ENCODE data around the gene ALDH3A1. TPM values are rescaled to one million over a fixed set of nuclear protein-coding genes. Genes with fewer than 3 reads are reported as not detected.

ALDH3A1 gene
- total RNA-seq, 2 experiments from 2014 or later, result not detected

DNA sequence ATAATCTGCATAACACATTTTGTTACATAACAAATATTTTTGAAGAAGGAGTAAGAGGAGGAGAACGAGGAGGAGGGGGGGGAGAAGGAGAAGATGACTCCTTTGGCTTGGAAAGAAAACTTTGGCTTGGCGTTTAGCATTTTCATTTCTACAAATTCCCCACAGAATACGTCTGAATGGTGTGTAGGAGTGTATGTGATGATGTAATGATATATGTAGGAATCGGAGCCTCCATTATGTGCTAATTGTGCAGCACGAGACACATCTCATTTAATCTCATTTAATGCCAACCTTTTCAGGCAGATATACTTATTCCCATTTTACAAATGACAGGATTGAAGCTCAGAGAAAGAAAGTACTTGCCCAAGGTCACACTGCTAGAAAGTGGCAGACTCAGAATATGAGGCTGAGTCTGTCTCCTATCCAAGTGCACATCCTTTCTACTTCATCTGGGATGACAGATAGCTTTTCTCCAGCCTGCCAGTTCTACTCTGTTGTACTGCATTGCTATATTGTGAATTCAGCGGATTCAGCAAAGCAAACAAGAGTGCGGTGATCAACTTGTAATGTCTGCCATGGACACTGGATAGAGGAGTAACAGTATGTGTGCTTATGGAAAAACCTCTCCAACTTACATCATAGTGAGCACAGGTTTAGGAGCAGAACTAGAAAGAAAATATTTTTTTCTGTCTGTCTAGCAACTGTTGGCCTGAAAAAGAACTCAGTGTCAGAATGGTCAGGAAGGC lies 21.3 kb downstream of the ALDH3A1 start:
- POLR2A ChIA-PET, result no interaction called here
- H3K9me3 Mint-ChIP-seq, result no peaks in the 10 kb centered on the region
- no peaks in the 10 kb centered on the region for H3K27me3 Mint-ChIP-seq
- H3K27ac Mint-ChIP-seq, result peak overlapping the region; percentile 3
- intact Hi-C loops (cut with DNase I, micrococcal nuclease), result no loop called here
- H3K9me3 ChIP-seq (ENCODE audit: control insufficient read depth in 1 of 2, insufficient read depth in 1 of 2, low read length in 2 of 2), result no peaks in the 10 kb centered on the region
- H3K4me1 ChIP-seq (ENCODE audit: insufficient read depth, low read length), result peaks cover 28% of the 10 kb centered on the region
- H3K36me3 ChIP-seq (ENCODE audit: insufficient read depth, low read length), result no peaks in the 10 kb centered on the region
- no peaks in the 10 kb centered on the region for H3K36me3 Mint-ChIP-seq (ENCODE audit: low read depth)
- TF ChIP-seq, protein P1, sequence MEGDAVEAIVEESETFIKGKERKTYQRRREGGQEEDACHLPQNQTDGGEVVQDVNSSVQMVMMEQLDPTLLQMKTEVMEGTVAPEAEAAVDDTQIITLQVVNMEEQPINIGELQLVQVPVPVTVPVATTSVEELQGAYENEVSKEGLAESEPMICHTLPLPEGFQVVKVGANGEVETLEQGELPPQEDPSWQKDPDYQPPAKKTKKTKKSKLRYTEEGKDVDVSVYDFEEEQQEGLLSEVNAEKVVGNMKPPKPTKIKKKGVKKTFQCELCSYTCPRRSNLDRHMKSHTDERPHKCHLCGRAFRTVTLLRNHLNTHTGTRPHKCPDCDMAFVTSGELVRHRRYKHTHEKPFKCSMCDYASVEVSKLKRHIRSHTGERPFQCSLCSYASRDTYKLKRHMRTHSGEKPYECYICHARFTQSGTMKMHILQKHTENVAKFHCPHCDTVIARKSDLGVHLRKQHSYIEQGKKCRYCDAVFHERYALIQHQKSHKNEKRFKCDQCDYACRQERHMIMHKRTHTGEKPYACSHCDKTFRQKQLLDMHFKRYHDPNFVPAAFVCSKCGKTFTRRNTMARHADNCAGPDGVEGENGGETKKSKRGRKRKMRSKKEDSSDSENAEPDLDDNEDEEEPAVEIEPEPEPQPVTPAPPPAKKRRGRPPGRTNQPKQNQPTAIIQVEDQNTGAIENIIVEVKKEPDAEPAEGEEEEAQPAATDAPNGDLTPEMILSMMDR (IDR thresholded peaks at IDR 0.05), result no peak
- no peak overlapping the region for H3K4me3 Mint-ChIP-seq
- no peaks in the 10 kb centered on the region for H3K27me3 ChIP-seq (ENCODE audit: control insufficient read depth in 1 of 2, insufficient read depth in 2 of 2, low read length in 2 of 2)
- DNase-seq (no peak), ATAC-seq (ENCODE audit: poor library complexity) (no peak)
- no peak overlapping the region for H3K4me3 ChIP-seq (ENCODE audit: low read length)
- peaks cover 41% of the 10 kb centered on the region for H3K4me1 Mint-ChIP-seq (ENCODE audit: low read depth)
- no peak overlapping the region for H3K27ac ChIP-seq (ENCODE audit: low read depth in 1 of 2, low read length in 2 of 2)
- CTCF ChIA-PET, result no interaction called here

DNA sequence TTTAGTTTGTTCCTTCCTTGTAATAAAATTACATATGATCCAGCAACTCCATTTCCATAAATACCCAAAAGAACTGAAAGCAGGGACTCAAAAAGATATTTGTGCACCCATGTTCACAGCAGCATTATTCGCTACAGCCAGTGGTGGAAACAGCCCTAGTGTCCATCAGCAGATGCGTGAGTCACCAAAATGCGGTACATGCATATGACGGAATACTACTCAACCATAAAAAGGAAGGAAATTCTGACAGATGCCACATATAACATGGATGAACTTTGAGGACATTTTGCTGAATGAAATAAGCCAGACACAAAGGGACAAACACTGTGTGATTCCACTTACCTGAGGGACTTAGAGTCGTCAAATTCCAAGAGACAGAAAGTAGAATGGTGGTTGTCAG lies 22.6 kb downstream of the ALDH3A1 start:
- peaks cover 28% of the 10 kb centered on the region for H3K4me1 ChIP-seq (ENCODE audit: insufficient read depth, low read length)
- intact Hi-C loops (cut with DNase I, micrococcal nuclease), result no loop called here
- Mint-ChIP-seq H3K36me3 (ENCODE audit: low read depth) (no peaks in the 10 kb centered on the region), H3K27me3 (no peaks in the 10 kb centered on the region), H3K4me3 (peak overlapping the region; percentile 82), H3K9me3 (no peaks in the 10 kb centered on the region), H3K4me1 (ENCODE audit: low read depth) (peaks cover 41% of the 10 kb centered on the region), H3K27ac (peak overlapping the region; percentile 73)
- H3K27me3 ChIP-seq (ENCODE audit: control insufficient read depth in 1 of 2, insufficient read depth in 2 of 2, low read length in 2 of 2), result no peaks in the 10 kb centered on the region
- DNase-seq (peak in 2 of 14 experiments; percentile 35 to 51), ATAC-seq (ENCODE audit: poor library complexity) (no peak)
- H3K27ac ChIP-seq (ENCODE audit: low read depth in 1 of 2, low read length in 2 of 2), result no peak overlapping the region
- TF ChIP-seq, protein P1 (IDR thresholded peaks at IDR 0.05), result no peak
- H3K4me3 ChIP-seq (ENCODE audit: low read length), result no peak overlapping the region
- POLR2A ChIA-PET, result interaction anchor here (1.0 kb wide), 1 partner anchor 348 kb away, joined by 3 read pairs; no protein-coding TSS in a partner anchor
- CTCF ChIA-PET, result interaction anchor here (0.6 kb wide), 1 partner anchor 12 kb away, joined by 3 read pairs; no protein-coding TSS in a partner anchor
- H3K9me3 ChIP-seq (ENCODE audit: control insufficient read depth in 1 of 2, insufficient read depth in 1 of 2, low read length in 2 of 2), result no peaks in the 10 kb centered on the region
- no peaks in the 10 kb centered on the region for H3K36me3 ChIP-seq (ENCODE audit: insufficient read depth, low read length)

DNA sequence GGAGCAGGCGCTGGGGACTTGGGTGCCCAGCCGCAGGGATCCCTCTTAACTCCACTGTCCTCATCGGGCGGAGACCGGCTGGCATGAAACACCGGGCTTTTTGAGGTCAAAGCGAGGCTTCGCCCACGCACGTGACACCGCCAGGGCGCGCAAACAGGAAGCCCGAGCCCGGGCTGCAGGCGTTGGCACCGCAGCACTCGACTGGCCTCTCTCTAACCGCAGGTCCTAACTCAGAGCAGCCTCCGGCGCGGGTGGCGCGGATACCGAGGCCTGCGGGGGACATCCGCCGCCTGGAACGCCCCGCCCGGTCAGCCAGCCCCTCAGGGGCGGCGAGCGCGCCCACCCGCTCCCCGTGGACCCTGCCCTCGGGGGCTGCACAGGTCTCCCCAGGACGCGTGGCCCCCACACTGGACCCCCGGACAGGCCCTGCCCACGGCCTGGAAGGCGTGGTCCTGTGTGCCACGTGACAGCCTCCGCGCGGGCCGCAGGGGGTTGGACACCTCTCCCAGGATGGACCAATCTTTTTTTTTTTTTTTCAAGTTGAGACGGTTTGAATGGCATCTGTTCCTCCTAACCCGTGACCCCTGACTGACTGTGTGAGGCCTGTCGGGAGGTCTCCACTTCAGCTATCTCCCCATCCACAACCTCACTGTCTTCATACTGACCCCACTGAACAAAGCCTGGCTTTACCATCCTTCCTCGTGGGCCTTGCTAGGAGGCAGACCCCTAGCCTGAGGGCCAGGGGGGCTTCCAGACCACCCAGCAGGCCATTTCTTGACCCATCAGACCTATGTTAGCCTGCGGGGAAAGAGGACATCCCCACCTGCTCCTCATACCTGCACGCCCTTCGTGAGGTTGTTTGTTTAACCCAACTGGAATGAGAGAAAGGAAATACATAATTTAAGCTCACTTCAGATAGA lies 23.3 kb downstream of the ALDH3A1 start:
- ChIA-PET POLR2A (interaction anchor here (1.0 kb wide), 1 partner anchor 347 kb away, joined by 3 read pairs; no protein-coding TSS in a partner anchor), CTCF (interaction anchor here (0.6 kb wide), 1 partner anchor 13 kb away, joined by 3 read pairs; no protein-coding TSS in a partner anchor)
- H3K27ac ChIP-seq (ENCODE audit: low read depth in 1 of 2, low read length in 2 of 2), result peak overlapping the region in 1 of 2 donors; percentile 28
- TF ChIP-seq, protein P1 (IDR thresholded peaks at IDR 0.05), result no peak
- no peaks in the 10 kb centered on the region for H3K27me3 ChIP-seq (ENCODE audit: control insufficient read depth in 1 of 2, insufficient read depth in 2 of 2, low read length in 2 of 2)
- H3K9me3 Mint-ChIP-seq, result no peaks in the 10 kb centered on the region
- intact Hi-C loops (cut with DNase I, micrococcal nuclease), result no loop called here
- ATAC-seq (ENCODE audit: poor library complexity), result peak; percentile 51
- peak; percentile 8 to 81 (median 46) for DNase-seq
- H3K4me3 Mint-ChIP-seq, result peak overlapping the region; percentile 82
- H3K27ac Mint-ChIP-seq, result peak overlapping the region; percentile 73
- no peaks in the 10 kb centered on the region for H3K36me3 ChIP-seq (ENCODE audit: insufficient read depth, low read length)
- peaks cover 41% of the 10 kb centered on the region for H3K4me1 Mint-ChIP-seq (ENCODE audit: low read depth)
- no peaks in the 10 kb centered on the region for H3K9me3 ChIP-seq (ENCODE audit: control insufficient read depth in 1 of 2, insufficient read depth in 1 of 2, low read length in 2 of 2)
- H3K4me3 ChIP-seq (ENCODE audit: low read length), result peak overlapping the region; percentile 41
- no peaks in the 10 kb centered on the region for H3K27me3 Mint-ChIP-seq
- no peaks in the 10 kb centered on the region for H3K36me3 Mint-ChIP-seq (ENCODE audit: low read depth)
- peaks cover 28% of the 10 kb centered on the region for H3K4me1 ChIP-seq (ENCODE audit: insufficient read depth, low read length)
